HG02571 (cell line): ENCODE measurements around the gene UNCX.
"Not testable (repeated sequence)": the region's sequence is repeated elsewhere in the genome, so short reads cannot be mapped to it uniquely, and the experiment has no call there.

Experiments
- ATAC-seq: cut with Tn5 transposase; IDR thresholded peaks from one replicate; pipeline ENCODE4 v1.9.1; 2021; ENCODE audit warnings: mild to moderate bottlenecking, moderate library complexity; ENCODE audit not compliant: unreplicated experiment

UNCX gene

GRCh38 chr7:1274121-1274875 lies 41.6 kb downstream of the UNCX start:
- ATAC-seq = no peak

DNA sequence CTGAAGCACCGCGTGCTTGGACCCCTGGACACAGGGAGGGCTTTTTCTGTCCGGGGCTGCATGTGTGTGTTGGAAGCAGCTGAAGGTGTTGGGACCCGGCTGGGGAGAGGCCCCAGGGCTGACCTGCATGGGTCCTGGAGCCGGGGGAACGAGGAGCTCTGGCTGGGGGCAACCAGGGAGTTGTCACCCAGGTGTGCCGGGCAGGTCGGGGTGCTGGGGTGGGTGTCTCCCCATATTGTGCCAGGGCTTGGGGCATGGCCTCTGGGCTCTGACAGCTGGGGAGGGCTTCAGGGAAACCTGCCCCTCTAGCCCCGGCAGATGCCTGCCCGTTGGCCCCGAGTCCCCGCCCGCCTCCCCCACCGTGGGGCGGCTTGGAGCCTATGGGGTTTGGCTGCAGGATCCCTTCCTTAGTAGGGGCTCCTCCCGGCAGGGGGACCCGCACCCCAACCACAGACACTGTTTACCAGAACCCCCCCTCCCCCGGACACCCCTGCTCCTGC lies 42.3 kb downstream of the UNCX start:
- ATAC-seq = no peak

- no peak for ATAC-seq
Observed at GRCh38 chr7:1275451-1276381, 43.0 kb downstream of the UNCX start.

GRCh38 chr7:1276626-1277175 lies 44.0 kb downstream of the UNCX start:
- no peak for ATAC-seq

DNA sequence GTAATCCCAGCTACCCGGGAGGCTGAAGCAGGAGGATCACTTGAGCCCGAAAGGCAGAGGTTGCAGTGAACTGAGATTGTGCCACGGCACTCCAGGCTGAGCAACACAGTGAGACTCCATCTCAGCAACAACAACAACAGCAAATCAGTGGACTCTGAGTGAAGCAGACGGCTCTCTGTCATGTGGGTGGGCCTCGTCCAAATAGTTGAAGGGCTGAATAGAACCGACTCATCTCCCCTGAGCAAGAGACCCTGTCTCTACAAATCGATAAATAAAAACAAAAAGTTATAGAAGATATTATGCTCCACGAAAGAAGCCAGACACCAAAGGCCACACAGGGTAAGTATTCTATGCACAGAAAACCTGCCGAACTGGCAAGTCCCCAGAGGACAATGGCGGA lies 45.9 kb downstream of the UNCX start:
- ATAC-seq = no peak

DNA sequence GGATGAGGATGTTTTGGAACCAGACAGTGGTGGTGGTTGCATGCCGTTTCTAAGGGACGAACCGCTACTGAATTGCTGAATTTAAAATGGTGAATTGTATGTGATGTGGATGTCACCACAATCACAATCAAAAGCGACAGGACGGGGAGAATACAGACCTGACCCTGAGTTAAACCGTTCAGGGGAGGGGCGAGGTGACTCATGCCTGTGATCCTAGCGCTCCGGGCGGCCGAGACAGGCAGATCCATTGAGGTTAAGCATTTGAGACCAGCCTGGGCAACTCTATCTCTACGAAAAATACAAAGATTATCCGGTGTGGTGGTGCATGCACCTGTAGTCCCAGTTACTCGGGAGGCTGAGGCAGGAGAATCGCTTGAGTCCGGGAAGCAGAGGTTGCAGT lies 46.4 kb downstream of the UNCX start:
- no peak for ATAC-seq

DNA sequence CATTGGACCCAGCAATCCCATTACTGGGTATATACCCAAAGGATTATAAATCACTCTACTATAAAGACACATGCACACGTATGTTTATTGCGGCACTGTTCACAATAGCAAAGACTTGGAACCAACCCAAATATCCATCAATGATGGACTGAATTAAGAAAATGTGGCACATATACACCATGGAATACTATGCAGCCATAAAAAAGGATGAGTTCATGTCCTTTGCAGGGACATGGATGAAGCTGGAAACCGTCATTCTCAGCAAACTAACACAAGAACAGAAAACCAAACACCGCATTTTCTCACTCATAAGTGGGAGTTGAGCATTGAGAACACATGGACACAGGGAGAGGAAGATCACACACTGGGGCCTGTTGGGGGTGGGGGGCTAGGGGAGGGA lies 47.2 kb downstream of the UNCX start:
- not testable (repeated sequence) for ATAC-seq

DNA sequence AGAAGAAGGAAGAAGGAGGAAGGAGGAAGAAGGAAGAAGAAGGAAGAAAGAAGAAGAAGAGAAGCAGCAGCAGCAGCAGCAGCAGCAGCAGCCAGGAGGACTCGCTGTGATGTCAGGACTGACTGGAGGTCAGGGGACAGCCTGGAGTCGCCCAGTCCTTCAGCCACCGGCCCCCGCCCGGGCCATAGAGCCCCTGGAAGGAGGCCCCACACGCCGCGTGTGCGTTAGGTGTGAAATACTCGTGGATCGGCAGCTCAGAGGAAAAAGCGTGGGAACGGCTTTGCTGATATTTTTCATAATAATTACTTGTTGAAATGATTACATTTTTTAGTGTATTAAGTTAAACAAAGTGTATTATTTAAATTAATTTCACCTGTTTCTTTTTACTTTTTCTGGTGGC lies 48.4 kb downstream of the UNCX start:
- ATAC-seq = no peak

DNA sequence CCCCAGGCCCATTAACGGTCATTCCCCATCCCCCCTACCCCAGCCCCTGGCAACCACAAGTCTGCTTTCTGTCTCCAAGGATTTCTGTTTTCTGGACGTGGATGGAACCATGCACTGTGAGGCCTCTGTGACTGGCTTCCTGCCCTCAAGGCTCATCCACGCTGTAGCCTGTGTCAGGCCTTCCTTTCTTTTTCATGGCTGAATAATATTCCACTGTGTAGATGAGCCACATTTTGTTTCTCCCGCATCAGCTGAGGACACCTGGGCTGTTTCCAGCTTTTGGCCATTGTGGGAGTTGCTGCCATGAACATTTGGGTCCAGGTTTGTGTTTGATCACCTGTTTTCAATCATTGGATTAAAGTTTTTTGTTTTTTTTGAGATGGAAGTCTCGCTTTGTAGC lies 50.0 kb downstream of the UNCX start:
- no peak for ATAC-seq

DNA sequence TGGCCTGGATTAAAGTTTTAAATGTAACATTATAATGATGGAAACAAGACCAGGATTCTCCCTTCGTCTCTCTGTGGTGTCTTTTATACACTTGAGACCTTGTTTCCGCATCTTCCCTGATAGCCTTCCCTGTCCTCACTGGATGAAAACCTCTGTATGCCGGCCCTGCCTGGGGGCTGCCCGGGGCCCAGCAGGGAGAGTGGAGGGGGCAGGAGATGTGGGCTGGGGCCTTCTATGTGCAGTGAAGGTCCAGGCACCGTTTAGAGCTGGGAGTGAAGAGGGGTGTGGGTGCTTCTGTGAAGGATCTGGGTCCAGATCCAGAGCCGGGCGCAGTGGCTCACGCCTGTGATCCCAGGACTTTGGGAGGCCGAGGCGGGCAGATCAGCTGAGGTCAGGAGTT lies 50.7 kb downstream of the UNCX start:
- ATAC-seq = no peak

DNA sequence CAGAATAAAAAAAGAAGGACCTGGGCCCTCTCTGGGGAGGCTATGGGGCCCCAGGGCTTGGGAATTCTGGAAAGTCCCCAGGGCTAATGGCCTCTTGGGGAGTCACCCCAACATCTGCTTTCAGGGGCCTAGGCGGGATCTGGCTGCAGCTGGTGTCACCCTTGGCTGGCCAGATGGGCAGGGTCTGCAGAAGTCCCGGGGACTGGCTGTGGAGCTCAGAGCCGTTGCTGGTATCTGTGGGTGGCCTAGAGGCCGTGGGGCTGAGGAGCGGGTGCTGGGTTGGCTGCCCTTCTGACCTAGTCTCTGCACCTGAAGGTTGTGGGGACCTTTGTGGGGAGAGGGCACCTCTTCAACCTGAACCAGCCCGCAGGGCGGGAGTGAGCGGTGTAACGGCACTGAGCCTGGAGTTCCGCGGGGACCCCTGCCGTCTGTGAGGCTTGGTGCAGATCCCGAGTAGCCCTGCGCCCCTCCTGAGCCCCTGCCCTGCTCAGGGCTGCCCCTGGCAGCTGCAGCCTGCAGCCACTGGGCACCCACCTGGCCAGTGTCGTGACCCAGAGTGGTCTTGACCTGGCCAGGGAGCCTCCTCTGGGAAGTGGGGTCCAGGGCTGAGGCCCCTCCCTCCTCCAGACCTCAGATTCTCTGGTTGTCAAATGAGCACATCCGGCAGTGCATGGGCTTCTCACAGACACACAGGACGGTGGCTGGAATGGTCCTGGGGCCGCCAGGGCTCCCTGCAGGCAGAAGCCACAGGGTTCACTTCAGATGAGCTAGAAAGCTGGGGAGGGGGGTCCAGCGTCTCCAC lies 51.5 kb downstream of the UNCX start:
- ATAC-seq = no peak

DNA sequence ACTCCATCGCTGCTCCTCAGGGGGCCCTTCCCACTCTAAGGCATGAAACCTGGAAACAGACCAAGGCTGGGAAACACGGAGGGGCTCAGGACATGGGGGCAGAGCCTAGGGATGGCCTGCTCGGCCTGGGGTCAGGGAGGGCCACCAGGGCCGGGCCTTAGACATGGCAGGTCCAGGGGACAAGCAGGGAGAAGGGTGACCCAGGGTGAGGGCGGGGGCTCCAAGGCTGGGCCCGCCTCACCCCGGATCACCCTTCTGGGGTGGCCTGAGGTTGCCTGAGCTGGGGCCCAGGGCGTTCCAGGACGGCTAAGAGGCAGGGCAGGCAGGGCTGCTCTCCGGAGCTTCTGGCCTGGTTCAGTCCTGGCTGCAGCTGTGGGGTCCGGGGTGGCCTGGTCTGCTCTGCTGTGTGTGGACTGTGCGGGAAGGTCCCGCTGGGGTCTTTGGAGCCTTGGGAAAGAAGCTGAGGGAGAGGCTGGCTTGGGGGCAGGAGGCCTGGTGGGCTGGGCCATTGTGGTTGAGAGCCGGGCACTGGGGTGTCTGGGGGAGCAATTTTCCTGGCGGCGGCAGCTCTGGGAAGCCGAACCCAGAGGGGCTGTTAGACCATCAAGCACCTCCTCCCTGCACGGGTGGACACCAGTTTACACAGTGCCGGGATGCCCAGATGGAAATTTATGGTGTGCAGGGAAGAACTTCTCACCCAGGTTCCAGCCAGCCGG lies 52.2 kb downstream of the UNCX start:
- no peak for ATAC-seq

GRCh38 chr7:1285556-1286301 lies 53.1 kb downstream of the UNCX start:
- ATAC-seq = no peak
